Measurements from ENCODE around the gene PARD3B.

Gene PARD3B

DNA sequence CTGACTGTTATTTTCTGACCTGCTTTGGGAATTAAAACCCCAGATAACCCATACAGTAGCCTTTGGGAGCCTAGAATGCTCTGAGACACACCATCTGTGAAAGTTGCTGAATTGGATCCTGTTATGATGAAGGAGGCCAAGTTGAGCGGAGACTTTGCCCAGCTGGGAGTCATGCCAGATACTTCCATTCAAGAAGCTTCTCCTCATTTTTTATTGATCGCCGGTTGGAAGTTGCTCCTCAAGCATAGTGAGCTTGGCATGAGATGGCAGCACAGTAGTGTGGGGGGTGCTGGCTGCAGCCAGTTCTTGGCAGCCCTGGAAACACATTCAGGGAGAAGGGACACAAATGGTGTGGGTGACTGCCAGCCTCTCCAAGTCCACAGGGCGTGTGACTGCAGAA lies 866.3 kb downstream of the PARD3B start:
- H3K36me3 ChIP-seq (ENCODE audit: control insufficient read depth, insufficient read depth, low read length): no peaks in the 10 kb centered on the region
- H3K4me1 ChIP-seq (ENCODE audit: control insufficient read depth, insufficient read depth, low read length): peaks cover 10% of the 10 kb centered on the region
- H3K9ac ChIP-seq (ENCODE audit: low read length): no peak overlapping the region
- H3K9me3 ChIP-seq (ENCODE audit: control insufficient read depth, low read length): no peaks in the 10 kb centered on the region
- no peaks in the 10 kb centered on the region for H3K27me3 ChIP-seq (ENCODE audit: control insufficient read depth, insufficient read depth, low read length)
- H3K4me3 ChIP-seq (ENCODE audit: low read length): no peak overlapping the region

- no peaks in the 10 kb centered on the region for H3K36me3 ChIP-seq (ENCODE audit: control insufficient read depth, insufficient read depth, low read length)
- no peak overlapping the region for H3K4me3 ChIP-seq (ENCODE audit: low read length)
- no peaks in the 10 kb centered on the region for H3K4me1 ChIP-seq (ENCODE audit: control insufficient read depth, insufficient read depth, low read length)
- H3K9ac ChIP-seq (ENCODE audit: low read length): no peak overlapping the region
- no peaks in the 10 kb centered on the region for H3K27me3 ChIP-seq (ENCODE audit: control insufficient read depth, insufficient read depth, low read length)
- H3K9me3 ChIP-seq (ENCODE audit: control insufficient read depth, low read length): no peaks in the 10 kb centered on the region
Observed at GRCh38 chr2:205424326-205424725, 879.1 kb downstream of the PARD3B start.

- no peaks in the 10 kb centered on the region for H3K27me3 ChIP-seq (ENCODE audit: control insufficient read depth, insufficient read depth, low read length)
- no peaks in the 10 kb centered on the region for H3K4me1 ChIP-seq (ENCODE audit: control insufficient read depth, insufficient read depth, low read length)
- no peaks in the 10 kb centered on the region for H3K9me3 ChIP-seq (ENCODE audit: control insufficient read depth, low read length)
- no peak overlapping the region for H3K9ac ChIP-seq (ENCODE audit: low read length)
- H3K4me3 ChIP-seq (ENCODE audit: low read length): no peak overlapping the region
- no peaks in the 10 kb centered on the region for H3K36me3 ChIP-seq (ENCODE audit: control insufficient read depth, insufficient read depth, low read length)
Observed at GRCh38 chr2:205425102-205425501, 879.8 kb downstream of the PARD3B start.

DNA sequence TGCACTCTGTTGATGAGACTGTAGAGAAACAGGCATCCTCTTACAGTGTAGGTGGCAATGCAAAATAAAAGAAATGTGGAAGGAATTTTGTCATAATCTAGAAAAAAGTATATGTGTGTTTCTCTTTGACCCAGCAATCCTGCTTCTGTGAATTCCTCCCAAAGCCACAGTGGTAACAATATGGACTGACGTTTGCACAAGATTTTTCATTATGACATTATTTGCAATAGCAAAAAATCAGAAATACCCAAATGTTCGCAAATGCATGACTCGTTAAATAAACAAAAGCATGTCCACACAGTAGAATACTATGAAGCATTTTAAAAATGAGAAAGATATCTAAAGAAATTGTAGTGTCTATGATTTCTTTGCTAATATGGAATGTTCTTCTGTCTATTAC lies 881.8 kb downstream of the PARD3B start:
- H3K36me3 ChIP-seq (ENCODE audit: control insufficient read depth, insufficient read depth, low read length): no peaks in the 10 kb centered on the region
- no peaks in the 10 kb centered on the region for H3K4me1 ChIP-seq (ENCODE audit: control insufficient read depth, insufficient read depth, low read length)
- H3K9ac ChIP-seq (ENCODE audit: low read length): no peak overlapping the region
- H3K9me3 ChIP-seq (ENCODE audit: control insufficient read depth, low read length): no peaks in the 10 kb centered on the region
- no peaks in the 10 kb centered on the region for H3K27me3 ChIP-seq (ENCODE audit: control insufficient read depth, insufficient read depth, low read length)
- no peak overlapping the region for H3K4me3 ChIP-seq (ENCODE audit: low read length)

GRCh38 chr2:205428811-205429210 lies 883.5 kb downstream of the PARD3B start:
- no peaks in the 10 kb centered on the region for H3K9me3 ChIP-seq (ENCODE audit: control insufficient read depth, low read length)
- no peaks in the 10 kb centered on the region for H3K36me3 ChIP-seq (ENCODE audit: control insufficient read depth, insufficient read depth, low read length)
- no peaks in the 10 kb centered on the region for H3K27me3 ChIP-seq (ENCODE audit: control insufficient read depth, insufficient read depth, low read length)
- H3K4me3 ChIP-seq (ENCODE audit: low read length): no peak overlapping the region
- H3K9ac ChIP-seq (ENCODE audit: low read length): no peak overlapping the region
- H3K4me1 ChIP-seq (ENCODE audit: control insufficient read depth, insufficient read depth, low read length): no peaks in the 10 kb centered on the region

GRCh38 chr2:205435970-205436369 lies 890.7 kb downstream of the PARD3B start:
- Histone ChIP-seq H3K9me3 (ENCODE audit: control insufficient read depth, low read length) (no peaks in the 10 kb centered on the region), H3K9ac (ENCODE audit: low read length) (no peak overlapping the region), H3K4me1 (ENCODE audit: control insufficient read depth, insufficient read depth, low read length) (no peaks in the 10 kb centered on the region), H3K4me3 (ENCODE audit: low read length) (no peak overlapping the region), H3K36me3 (ENCODE audit: control insufficient read depth, insufficient read depth, low read length) (no peaks in the 10 kb centered on the region), H3K27me3 (ENCODE audit: control insufficient read depth, insufficient read depth, low read length) (no peaks in the 10 kb centered on the region)

GRCh38 chr2:205438241-205438640 lies 893.0 kb downstream of the PARD3B start:
- Histone ChIP-seq H3K4me3 (ENCODE audit: low read length) (no peak overlapping the region), H3K27me3 (ENCODE audit: control insufficient read depth, insufficient read depth, low read length) (no peaks in the 10 kb centered on the region), H3K36me3 (ENCODE audit: control insufficient read depth, insufficient read depth, low read length) (no peaks in the 10 kb centered on the region), H3K9me3 (ENCODE audit: control insufficient read depth, low read length) (no peaks in the 10 kb centered on the region), H3K4me1 (ENCODE audit: control insufficient read depth, insufficient read depth, low read length) (no peaks in the 10 kb centered on the region), H3K9ac (ENCODE audit: low read length) (no peak overlapping the region)

- H3K9ac ChIP-seq (ENCODE audit: low read length): no peak overlapping the region
- no peaks in the 10 kb centered on the region for H3K36me3 ChIP-seq (ENCODE audit: control insufficient read depth, insufficient read depth, low read length)
Observed at GRCh38 chr2:205439621-205440020, 894.3 kb downstream of the PARD3B start.

GRCh38 chr2:205441524-205441923 lies 896.2 kb downstream of the PARD3B start:
- no peaks in the 10 kb centered on the region for H3K36me3 ChIP-seq (ENCODE audit: control insufficient read depth, insufficient read depth, low read length)
- no peak overlapping the region for H3K4me3 ChIP-seq (ENCODE audit: low read length)
- no peaks in the 10 kb centered on the region for H3K27me3 ChIP-seq (ENCODE audit: control insufficient read depth, insufficient read depth, low read length)
- no peak overlapping the region for H3K9ac ChIP-seq (ENCODE audit: low read length)
- no peaks in the 10 kb centered on the region for H3K4me1 ChIP-seq (ENCODE audit: control insufficient read depth, insufficient read depth, low read length)
- no peaks in the 10 kb centered on the region for H3K9me3 ChIP-seq (ENCODE audit: control insufficient read depth, low read length)

More at GRCh38 chr2:205439621-205440020, 894.3 kb downstream of the PARD3B start:
- Histone ChIP-seq H3K27me3 (ENCODE audit: control insufficient read depth, insufficient read depth, low read length) (no peaks in the 10 kb centered on the region), H3K4me3 (ENCODE audit: low read length) (no peak overlapping the region), H3K9me3 (ENCODE audit: control insufficient read depth, low read length) (no peaks in the 10 kb centered on the region), H3K4me1 (ENCODE audit: control insufficient read depth, insufficient read depth, low read length) (no peaks in the 10 kb centered on the region)

- no peaks in the 10 kb centered on the region for H3K4me1 ChIP-seq (ENCODE audit: control insufficient read depth, insufficient read depth, low read length)
- no peaks in the 10 kb centered on the region for H3K27me3 ChIP-seq (ENCODE audit: control insufficient read depth, insufficient read depth, low read length)
- no peaks in the 10 kb centered on the region for H3K36me3 ChIP-seq (ENCODE audit: control insufficient read depth, insufficient read depth, low read length)
- no peaks in the 10 kb centered on the region for H3K9me3 ChIP-seq (ENCODE audit: control insufficient read depth, low read length)
- no peak overlapping the region for H3K4me3 ChIP-seq (ENCODE audit: low read length)
- no peak overlapping the region for H3K9ac ChIP-seq (ENCODE audit: low read length)
Observed at GRCh38 chr2:205448189-205448588, 902.9 kb downstream of the PARD3B start.

DNA sequence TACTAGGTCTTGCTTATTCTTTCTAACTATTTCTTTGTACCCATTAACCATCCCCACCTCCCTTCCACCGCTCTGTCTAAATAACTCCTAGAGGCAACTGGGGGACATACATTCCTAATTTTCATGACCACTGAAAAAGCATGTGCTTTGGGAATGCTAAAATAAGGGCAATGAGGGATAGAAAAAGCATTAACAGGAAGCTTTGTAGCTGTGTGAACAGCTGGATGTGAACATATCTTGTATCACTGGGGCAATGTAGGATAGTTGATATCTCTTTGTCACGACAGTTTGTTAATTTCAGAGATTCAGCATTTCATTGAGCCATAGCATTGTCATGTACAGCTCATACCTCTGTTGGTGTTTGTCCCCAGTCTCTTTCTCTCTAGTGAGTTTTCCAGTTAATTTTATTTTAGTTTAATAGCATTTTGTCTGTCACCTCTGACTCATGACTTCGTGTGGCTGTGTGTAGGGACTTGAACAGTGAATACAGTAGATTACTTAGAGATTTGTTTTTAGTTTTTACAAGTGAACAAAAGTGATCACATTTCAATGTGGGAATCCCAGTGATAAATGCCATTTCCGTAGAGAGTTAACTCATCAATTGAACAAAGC lies 906.7 kb downstream of the PARD3B start:
- H3K4me3 ChIP-seq (ENCODE audit: low read length): no peak overlapping the region
- no peaks in the 10 kb centered on the region for H3K27me3 ChIP-seq (ENCODE audit: control insufficient read depth, insufficient read depth, low read length)
- H3K9ac ChIP-seq (ENCODE audit: low read length): no peak overlapping the region
- H3K4me1 ChIP-seq (ENCODE audit: control insufficient read depth, insufficient read depth, low read length): no peaks in the 10 kb centered on the region
- H3K9me3 ChIP-seq (ENCODE audit: control insufficient read depth, low read length): no peaks in the 10 kb centered on the region
- no peaks in the 10 kb centered on the region for H3K36me3 ChIP-seq (ENCODE audit: control insufficient read depth, insufficient read depth, low read length)

- Histone ChIP-seq H3K27me3 (ENCODE audit: control insufficient read depth, insufficient read depth, low read length) (no peaks in the 10 kb centered on the region), H3K36me3 (ENCODE audit: control insufficient read depth, insufficient read depth, low read length) (no peaks in the 10 kb centered on the region), H3K4me3 (ENCODE audit: low read length) (no peak overlapping the region), H3K4me1 (ENCODE audit: control insufficient read depth, insufficient read depth, low read length) (no peaks in the 10 kb centered on the region), H3K9ac (ENCODE audit: low read length) (no peak overlapping the region), H3K9me3 (ENCODE audit: control insufficient read depth, low read length) (no peaks in the 10 kb centered on the region)
Observed at GRCh38 chr2:205453202-205453601, 907.9 kb downstream of the PARD3B start.

DNA sequence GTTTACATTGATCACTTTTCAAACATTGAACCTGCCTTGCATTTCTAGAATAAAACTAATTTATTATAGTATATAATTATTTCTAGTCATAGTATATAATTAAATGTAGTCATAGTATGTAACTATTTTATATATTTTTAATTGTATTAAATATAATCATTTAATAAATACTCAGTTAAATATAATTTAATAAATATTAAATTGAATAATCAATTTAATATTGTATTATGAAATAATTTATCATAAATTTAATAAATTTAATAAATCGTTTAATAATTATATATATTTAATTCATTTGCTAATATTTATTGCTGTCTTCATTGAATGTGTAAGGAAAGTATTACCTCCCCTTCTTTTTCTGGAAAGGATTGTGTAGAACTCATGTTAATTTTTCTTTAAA lies 911.4 kb downstream of the PARD3B start:
- Histone ChIP-seq H3K9me3 (ENCODE audit: control insufficient read depth, low read length) (no peaks in the 10 kb centered on the region), H3K4me3 (ENCODE audit: low read length) (no peak overlapping the region), H3K4me1 (ENCODE audit: control insufficient read depth, insufficient read depth, low read length) (no peaks in the 10 kb centered on the region)

More for the DNA sequence above, 911.4 kb downstream of the PARD3B start:
- Histone ChIP-seq H3K9ac (ENCODE audit: low read length) (no peak overlapping the region), H3K36me3 (ENCODE audit: control insufficient read depth, insufficient read depth, low read length) (no peaks in the 10 kb centered on the region), H3K27me3 (ENCODE audit: control insufficient read depth, insufficient read depth, low read length) (no peaks in the 10 kb centered on the region)

Measured in mucosa of stomach (tissue), 1 donor.